PFSK-1 (cell line): ENCODE data around the gene SPATS2L.

ENCODE experiments used
- POLR2AphosphoS5 ChIP-seq: IDR thresholded peaks from 2 replicates; pipeline ENCODE4 v1.6.1; 2012; ENCODE audit warnings: low read depth, mild to moderate bottlenecking, control low read depth, low read length, moderate library complexity
- SIN3A ChIP-seq: IDR thresholded peaks from 2 replicates; pipeline ENCODE4 v1.6.1; 2012; ENCODE audit warnings: mild to moderate bottlenecking, low read length, moderate library complexity, borderline replicate concordance; ENCODE audit not compliant: insufficient read depth
- TAF1 ChIP-seq: IDR thresholded peaks from 2 replicates; pipeline ENCODE4 v1.6.1; 2012; ENCODE audit warnings: low read length, control low read depth, borderline replicate concordance; ENCODE audit not compliant: insufficient read depth
- TF ChIP-seq, protein P1 (sequence below), 2 experiments: IDR thresholded peaks; 2 replicates each; pipeline versions ENCODE4 v1.6.1 to v1.8.0; 2011 to 2012; ENCODE audit warnings: low read depth in 2 of 2, low read length in 2 of 2, control low read depth in 1 of 2, inconsistent platforms in 1 of 2, mild to moderate bottlenecking in 1 of 2, moderate library complexity in 1 of 2; ENCODE audit not compliant: insufficient read depth in 1 of 2

DNA sequence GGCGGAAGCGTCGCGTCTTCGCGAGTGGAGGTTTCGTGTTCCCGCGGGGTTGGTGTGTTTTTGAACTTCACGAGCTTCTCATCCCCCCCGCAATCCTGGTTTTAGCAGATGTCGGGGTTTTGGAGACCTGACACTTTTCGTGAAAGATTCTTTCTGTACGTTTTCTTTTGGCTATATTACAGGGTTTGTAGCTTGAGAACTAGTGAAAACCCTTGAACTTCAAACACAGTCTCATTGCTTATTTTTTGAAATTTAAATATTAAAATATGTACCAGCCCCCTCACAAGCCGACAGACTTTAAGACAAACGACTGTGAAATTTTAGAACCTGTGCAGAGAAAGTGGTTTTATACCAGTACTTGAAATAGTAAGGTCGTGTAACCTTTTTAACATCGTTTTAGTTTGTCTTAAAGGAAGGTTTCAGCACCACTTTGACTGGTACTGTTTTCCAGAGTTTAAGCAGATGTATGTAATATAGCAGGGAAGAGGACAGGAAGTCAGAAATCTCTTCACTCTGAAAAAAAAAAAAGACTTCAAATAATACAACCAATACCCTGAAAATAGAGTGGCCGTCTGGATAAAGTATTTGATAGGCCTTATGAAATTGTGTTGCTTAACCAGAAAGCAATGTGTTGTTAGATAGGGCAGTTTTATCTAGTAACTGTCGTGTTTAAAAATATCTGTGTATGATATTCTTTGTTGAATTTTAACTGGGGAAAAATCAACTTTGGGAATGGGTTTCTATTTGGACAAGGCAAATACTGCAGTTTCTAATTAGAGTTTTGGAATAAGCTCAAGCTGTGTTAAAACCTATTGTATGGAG is 1.4 kb downstream of the SPATS2L start:
- TF ChIP-seq POLR2AphosphoS5, result no peak
- TF ChIP-seq, protein P1, sequence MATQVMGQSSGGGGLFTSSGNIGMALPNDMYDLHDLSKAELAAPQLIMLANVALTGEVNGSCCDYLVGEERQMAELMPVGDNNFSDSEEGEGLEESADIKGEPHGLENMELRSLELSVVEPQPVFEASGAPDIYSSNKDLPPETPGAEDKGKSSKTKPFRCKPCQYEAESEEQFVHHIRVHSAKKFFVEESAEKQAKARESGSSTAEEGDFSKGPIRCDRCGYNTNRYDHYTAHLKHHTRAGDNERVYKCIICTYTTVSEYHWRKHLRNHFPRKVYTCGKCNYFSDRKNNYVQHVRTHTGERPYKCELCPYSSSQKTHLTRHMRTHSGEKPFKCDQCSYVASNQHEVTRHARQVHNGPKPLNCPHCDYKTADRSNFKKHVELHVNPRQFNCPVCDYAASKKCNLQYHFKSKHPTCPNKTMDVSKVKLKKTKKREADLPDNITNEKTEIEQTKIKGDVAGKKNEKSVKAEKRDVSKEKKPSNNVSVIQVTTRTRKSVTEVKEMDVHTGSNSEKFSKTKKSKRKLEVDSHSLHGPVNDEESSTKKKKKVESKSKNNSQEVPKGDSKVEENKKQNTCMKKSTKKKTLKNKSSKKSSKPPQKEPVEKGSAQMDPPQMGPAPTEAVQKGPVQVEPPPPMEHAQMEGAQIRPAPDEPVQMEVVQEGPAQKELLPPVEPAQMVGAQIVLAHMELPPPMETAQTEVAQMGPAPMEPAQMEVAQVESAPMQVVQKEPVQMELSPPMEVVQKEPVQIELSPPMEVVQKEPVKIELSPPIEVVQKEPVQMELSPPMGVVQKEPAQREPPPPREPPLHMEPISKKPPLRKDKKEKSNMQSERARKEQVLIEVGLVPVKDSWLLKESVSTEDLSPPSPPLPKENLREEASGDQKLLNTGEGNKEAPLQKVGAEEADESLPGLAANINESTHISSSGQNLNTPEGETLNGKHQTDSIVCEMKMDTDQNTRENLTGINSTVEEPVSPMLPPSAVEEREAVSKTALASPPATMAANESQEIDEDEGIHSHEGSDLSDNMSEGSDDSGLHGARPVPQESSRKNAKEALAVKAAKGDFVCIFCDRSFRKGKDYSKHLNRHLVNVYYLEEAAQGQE (IDR thresholded peaks at IDR 0.05; ENCODE audit: insufficient read depth in 1 of 2, low read depth in 2 of 2, low read length in 2 of 2), result no peak
- no peak for TF ChIP-seq TAF1
- TF ChIP-seq SIN3A, result no peak
